ENCODE results near the gene KCNS1.
A peak's percentile ranks its signal among the peaks of the same experiment; 100 is the strongest.

The KCNS1 gene

DNA sequence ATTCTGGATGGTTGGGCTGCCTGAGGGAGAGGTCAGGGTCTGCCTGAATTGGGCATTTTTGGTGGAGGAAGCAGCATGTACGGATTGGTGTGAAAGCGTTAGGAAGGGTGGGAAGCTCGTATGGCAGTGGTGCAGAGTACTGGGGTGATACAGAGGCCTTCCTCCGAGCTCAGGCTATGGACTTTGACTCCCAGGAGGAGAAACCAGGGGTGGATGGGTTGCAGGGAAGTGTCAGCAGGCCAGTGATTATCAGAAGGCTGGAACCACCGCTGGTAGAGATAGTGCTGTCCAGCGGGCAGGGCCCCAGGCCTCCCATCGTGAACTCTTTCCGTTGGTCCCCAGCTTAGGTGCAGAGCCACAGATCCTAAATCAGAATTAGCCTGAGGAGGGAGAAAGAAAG is 8.7 kb upstream of the KCNS1 start:
- Histone ChIP-seq H3K27ac (no peak overlapping the region), H3K4me3 (ENCODE audit: low read depth, low read length) (no peak overlapping the region), H3K9ac (no peak overlapping the region), H3K4me2 (ENCODE audit: low read length) (no peak overlapping the region), H3K36me3 (ENCODE audit: control insufficient read depth, insufficient read depth, low read length) (no peaks in the 10 kb centered on the region), H3K27me3 (ENCODE audit: control insufficient read depth, insufficient read depth, low read length) (no peaks in the 10 kb centered on the region), H2AFZ (no peak overlapping the region), H3K9me3 (ENCODE audit: control insufficient read depth, low read length) (no peaks in the 10 kb centered on the region), H3K79me2 (no peaks in the 10 kb centered on the region), H3K4me1 (no peaks in the 10 kb centered on the region)
- TF ChIP-seq, protein P1, sequence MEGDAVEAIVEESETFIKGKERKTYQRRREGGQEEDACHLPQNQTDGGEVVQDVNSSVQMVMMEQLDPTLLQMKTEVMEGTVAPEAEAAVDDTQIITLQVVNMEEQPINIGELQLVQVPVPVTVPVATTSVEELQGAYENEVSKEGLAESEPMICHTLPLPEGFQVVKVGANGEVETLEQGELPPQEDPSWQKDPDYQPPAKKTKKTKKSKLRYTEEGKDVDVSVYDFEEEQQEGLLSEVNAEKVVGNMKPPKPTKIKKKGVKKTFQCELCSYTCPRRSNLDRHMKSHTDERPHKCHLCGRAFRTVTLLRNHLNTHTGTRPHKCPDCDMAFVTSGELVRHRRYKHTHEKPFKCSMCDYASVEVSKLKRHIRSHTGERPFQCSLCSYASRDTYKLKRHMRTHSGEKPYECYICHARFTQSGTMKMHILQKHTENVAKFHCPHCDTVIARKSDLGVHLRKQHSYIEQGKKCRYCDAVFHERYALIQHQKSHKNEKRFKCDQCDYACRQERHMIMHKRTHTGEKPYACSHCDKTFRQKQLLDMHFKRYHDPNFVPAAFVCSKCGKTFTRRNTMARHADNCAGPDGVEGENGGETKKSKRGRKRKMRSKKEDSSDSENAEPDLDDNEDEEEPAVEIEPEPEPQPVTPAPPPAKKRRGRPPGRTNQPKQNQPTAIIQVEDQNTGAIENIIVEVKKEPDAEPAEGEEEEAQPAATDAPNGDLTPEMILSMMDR (IDR thresholded peaks at IDR 0.05), result no peak

DNA sequence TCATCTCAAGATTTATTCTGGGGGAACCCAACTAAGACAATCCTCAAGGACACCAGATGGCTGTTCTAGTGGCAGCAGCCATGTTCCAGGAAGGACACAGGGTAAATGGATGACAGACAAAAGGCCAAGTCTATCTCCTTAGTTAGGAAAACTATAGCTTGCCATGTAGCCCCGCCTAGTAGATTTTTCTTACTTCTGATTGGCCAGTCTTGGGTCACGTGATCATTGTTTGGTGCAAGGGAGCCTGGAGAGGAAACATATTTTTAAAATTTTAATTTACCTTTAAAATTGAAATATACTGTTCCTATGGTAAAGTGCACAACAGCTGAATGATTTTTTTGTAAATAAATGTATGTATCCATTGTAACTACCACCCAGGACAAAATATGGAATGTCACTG is 4.4 kb upstream of the KCNS1 start:
- Histone ChIP-seq H3K27me3 (ENCODE audit: control insufficient read depth, insufficient read depth, low read length) (no peaks in the 10 kb centered on the region), H3K4me1 (no peaks in the 10 kb centered on the region), H3K4me3 (ENCODE audit: low read depth, low read length) (no peak overlapping the region), H3K9ac (no peak overlapping the region), H2AFZ (no peak overlapping the region), H3K4me2 (ENCODE audit: low read length) (no peak overlapping the region), H3K27ac (no peak overlapping the region), H3K36me3 (ENCODE audit: control insufficient read depth, insufficient read depth, low read length) (no peaks in the 10 kb centered on the region), H3K9me3 (ENCODE audit: control insufficient read depth, low read length) (no peaks in the 10 kb centered on the region), H3K79me2 (no peaks in the 10 kb centered on the region)
- TF ChIP-seq, protein P1 (IDR thresholded peaks at IDR 0.05), result no peak

DNA sequence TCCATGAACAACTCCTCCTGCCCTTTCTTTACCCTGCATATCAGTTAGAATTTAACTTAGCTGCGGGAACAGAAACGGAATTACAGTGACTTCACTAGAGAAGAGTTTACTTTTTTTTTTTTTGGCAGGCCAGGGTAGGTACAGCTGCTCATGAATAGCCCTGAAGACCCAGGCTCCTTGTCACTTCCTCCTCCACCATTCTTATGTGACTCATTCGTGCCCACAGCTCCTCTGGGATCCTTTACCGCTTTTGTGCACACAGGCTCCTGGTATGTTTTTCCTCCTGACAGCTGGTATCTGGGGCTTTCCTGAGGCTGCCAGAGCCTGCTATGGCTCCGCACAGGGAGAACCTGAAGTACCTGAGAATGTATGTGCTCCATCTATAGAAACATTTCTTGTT is 3.9 kb upstream of the KCNS1 start:
- Histone ChIP-seq H3K4me1 (no peaks in the 10 kb centered on the region), H3K27ac (no peak overlapping the region), H3K27me3 (ENCODE audit: control insufficient read depth, insufficient read depth, low read length) (no peaks in the 10 kb centered on the region), H3K9me3 (ENCODE audit: control insufficient read depth, low read length) (no peaks in the 10 kb centered on the region), H3K36me3 (ENCODE audit: control insufficient read depth, insufficient read depth, low read length) (no peaks in the 10 kb centered on the region), H3K79me2 (no peaks in the 10 kb centered on the region), H3K4me3 (ENCODE audit: low read depth, low read length) (no peak overlapping the region), H3K9ac (no peak overlapping the region), H3K4me2 (ENCODE audit: low read length) (no peak overlapping the region), H2AFZ (no peak overlapping the region)
- TF ChIP-seq, protein P1 (IDR thresholded peaks at IDR 0.05), result no peak

DNA sequence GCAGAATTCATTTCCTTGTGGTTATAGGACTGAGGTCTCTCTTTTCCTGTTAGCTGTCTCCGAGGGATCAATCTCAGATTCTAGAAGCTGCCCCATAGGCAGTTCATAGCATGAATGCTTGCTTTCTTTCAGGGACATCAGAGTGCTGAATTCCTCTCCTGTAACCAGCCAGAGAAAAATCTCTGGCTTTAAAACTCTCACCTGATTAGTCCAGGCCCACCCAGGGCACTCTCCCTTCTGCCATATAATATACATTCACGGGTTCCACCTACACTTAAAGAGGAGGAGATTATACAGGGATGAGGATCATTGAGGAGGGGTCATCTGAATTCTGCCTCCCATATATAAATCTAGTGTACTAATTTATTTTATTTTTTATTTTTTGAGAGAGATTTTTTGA is 2.1 kb upstream of the KCNS1 start:
- Histone ChIP-seq H3K27ac (no peak overlapping the region), H3K9me3 (ENCODE audit: control insufficient read depth, low read length) (no peaks in the 10 kb centered on the region), H3K4me3 (ENCODE audit: low read depth, low read length) (no peak overlapping the region), H3K4me2 (ENCODE audit: low read length) (no peak overlapping the region), H3K79me2 (no peaks in the 10 kb centered on the region), H3K36me3 (ENCODE audit: control insufficient read depth, insufficient read depth, low read length) (no peaks in the 10 kb centered on the region), H2AFZ (no peak overlapping the region), H3K9ac (no peak overlapping the region), H3K27me3 (ENCODE audit: control insufficient read depth, insufficient read depth, low read length) (no peaks in the 10 kb centered on the region), H3K4me1 (no peaks in the 10 kb centered on the region)
- TF ChIP-seq, protein P1 (IDR thresholded peaks at IDR 0.05), result no peak

DNA sequence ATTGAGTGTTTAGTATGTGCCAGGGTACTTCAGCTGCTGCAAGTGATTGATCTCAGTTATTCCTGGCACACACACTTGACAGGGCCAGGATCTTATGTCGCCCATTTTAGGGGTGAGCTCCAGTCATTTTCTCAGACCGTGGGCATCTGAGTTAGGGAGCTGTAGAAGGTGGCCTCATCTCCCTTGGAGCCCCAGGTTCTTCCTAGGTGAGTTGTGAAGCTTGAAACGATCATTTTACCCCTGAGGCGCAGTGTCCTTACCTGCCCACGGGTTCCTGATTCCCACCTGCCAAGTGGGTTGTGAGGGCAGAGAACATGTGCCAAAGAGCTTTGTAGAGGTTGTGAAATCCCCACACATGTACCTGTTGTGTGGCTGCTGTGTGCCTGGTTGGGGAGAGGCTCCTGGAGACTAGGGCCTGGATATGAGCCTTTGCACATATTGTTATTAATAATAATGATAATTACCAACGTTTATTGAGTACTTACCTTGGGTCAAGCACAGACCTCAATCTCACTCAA is 465 bp upstream of the KCNS1 start:
- TF ChIP-seq, protein P1 (IDR thresholded peaks at IDR 0.05), result no peak
- H3K4me2 ChIP-seq (ENCODE audit: low read length), result no peak overlapping the region
- no peak overlapping the region for H3K27ac ChIP-seq
- no peaks in the 10 kb centered on the region for H3K79me2 ChIP-seq
- H3K4me3 ChIP-seq (ENCODE audit: low read depth, low read length), result no peak overlapping the region
- peak overlapping the region; percentile 26 for H2AFZ ChIP-seq
- H3K9ac ChIP-seq, result no peak overlapping the region
- no peaks in the 10 kb centered on the region for H3K36me3 ChIP-seq (ENCODE audit: control insufficient read depth, insufficient read depth, low read length)
- no peaks in the 10 kb centered on the region for H3K9me3 ChIP-seq (ENCODE audit: control insufficient read depth, low read length)
- H3K27me3 ChIP-seq (ENCODE audit: control insufficient read depth, insufficient read depth, low read length), result peaks cover 7% of the 10 kb centered on the region
- H3K4me1 ChIP-seq, result no peaks in the 10 kb centered on the region

Measured in parathyroid adenoma (tissue), 2 donors.